Neuronal stem cell (in vitro differentiated cells): ENCODE results near the gene NRCAM.

Experiments used
- DNase-seq: peaks from one replicate; pipeline ENCODE4 v3.0.0-alpha.2; 2013; ENCODE audit warnings: low spot score
- H2AFZ ChIP-seq: one replicate; pipeline ENCODE4 v1.6.1; 2013; ENCODE audit warnings: mild to moderate bottlenecking, low read length, inconsistent platforms
- H2AK5ac ChIP-seq: 2 replicates; pipeline ENCODE4 v1.6.1; 2013; ENCODE audit warnings: low read depth, mild to moderate bottlenecking, inconsistent platforms, low read length, moderate library complexity, mixed read lengths
- H2BK120ac ChIP-seq: 2 replicates; pipeline ENCODE4 v1.6.1; 2013; ENCODE audit warnings: low read depth, mild to moderate bottlenecking, inconsistent platforms, low read length, moderate library complexity, mixed read lengths
- H2BK12ac ChIP-seq: one replicate; pipeline ENCODE4 v1.6.1; 2013; ENCODE audit warnings: low read length, inconsistent platforms
- H2BK15ac ChIP-seq: 2 replicates; pipeline ENCODE4 v1.6.1; 2013; ENCODE audit warnings: mild to moderate bottlenecking, low read length, inconsistent platforms, mixed read lengths
- H2BK5ac ChIP-seq: one replicate; pipeline ENCODE4 v1.6.1; 2013; ENCODE audit warnings: inconsistent platforms, mild to moderate bottlenecking, low read length, moderate library complexity
- H3K14ac ChIP-seq: one replicate; pipeline ENCODE4 v1.6.1; 2013; ENCODE audit warnings: low read length, inconsistent platforms
- H3K18ac ChIP-seq: 2 replicates; pipeline ENCODE4 v1.6.1; 2013; ENCODE audit warnings: low read length, inconsistent platforms
- H3K23ac ChIP-seq: 2 replicates; pipeline ENCODE4 v1.6.1; 2013; ENCODE audit warnings: low read depth, mild to moderate bottlenecking, mixed read lengths, low read length, inconsistent platforms; ENCODE audit not compliant: poor library complexity
- H3K27ac ChIP-seq: replicated peaks from 3 replicates; pipeline ENCODE4 v1.5.1; 2013; ENCODE audit warnings: low read length, inconsistent platforms
- H3K27me3 ChIP-seq, 3 experiments: 2 replicates each; pipeline ENCODE4 v1.6.1; 2013; ENCODE audit warnings: low read length in 3 of 3, mild to moderate bottlenecking in 2 of 3, inconsistent platforms in 1 of 3, low read depth in 1 of 3, mixed read lengths in 1 of 3, moderate library complexity in 1 of 3; ENCODE audit not compliant: control insufficient read depth in 3 of 3, insufficient read depth in 3 of 3
- H3K36me3 ChIP-seq, 2 donors: replicated peaks in 1 of 2; 2 replicates each; pipeline ENCODE4 v1.6.1; 2013; ENCODE audit warnings: low read length in 2 of 2; ENCODE audit not compliant: control insufficient read depth in 2 of 2, insufficient read depth in 2 of 2
- H3K4ac ChIP-seq: 2 replicates; pipeline ENCODE4 v1.6.1; 2013; ENCODE audit warnings: inconsistent platforms, mild to moderate bottlenecking, low read length, moderate library complexity
- H3K4me1 ChIP-seq, 2 donors: 1 replicate in 1 of 2; 2 replicates in 1 of 2; pipeline ENCODE4 v1.6.1; 2013; ENCODE audit warnings: low read length in 2 of 2, low read depth in 1 of 2; ENCODE audit not compliant: control insufficient read depth in 2 of 2, insufficient read depth in 1 of 2
- H3K4me2 ChIP-seq: one replicate; pipeline ENCODE4 v1.6.1; 2013; ENCODE audit warnings: mild to moderate bottlenecking, low read length, inconsistent platforms; ENCODE audit not compliant: insufficient read depth, poor library complexity, severe bottlenecking
- H3K4me3 ChIP-seq, 2 donors: 2 replicates each; pipeline ENCODE4 v1.5.1; 2013; ENCODE audit warnings: low read length in 2 of 2, mild to moderate bottlenecking in 2 of 2, inconsistent platforms in 1 of 2, moderate library complexity in 1 of 2
- H3K79me1 ChIP-seq: one replicate; pipeline ENCODE4 v1.6.1; 2013; ENCODE audit warnings: low read depth, mild to moderate bottlenecking, inconsistent platforms, low read length, moderate library complexity
- H3K9ac ChIP-seq: one replicate; pipeline ENCODE4 v1.6.1; 2013; ENCODE audit warnings: mild to moderate bottlenecking, low read depth, low read length, inconsistent platforms; ENCODE audit not compliant: poor library complexity
- H3K9me3 ChIP-seq, 2 donors: replicated peaks in 1 of 2; 2 replicates each; pipeline versions ENCODE3 to v1.6.1; 2013; ENCODE audit warnings: low read length in 2 of 2, mild to moderate bottlenecking in 2 of 2, inconsistent platforms in 1 of 2, low read depth in 1 of 2, mixed read lengths in 1 of 2, moderate library complexity in 1 of 2; ENCODE audit not compliant: control insufficient read depth in 2 of 2, insufficient read depth in 1 of 2
- H4K8ac ChIP-seq: one replicate; pipeline ENCODE4 v1.6.1; 2013; ENCODE audit warnings: low read depth, mild to moderate bottlenecking, inconsistent platforms, low read length, moderate library complexity
- H4K91ac ChIP-seq: one replicate; pipeline ENCODE4 v1.6.1; 2013; ENCODE audit warnings: low read length, low read depth, mild to moderate bottlenecking, inconsistent platforms; ENCODE audit not compliant: poor library complexity
- WGBS, 2 donors: extraction: QIAGEN DNeasy Blood & Tissue Kit; methylation state at CpG; one replicate each; pipeline ENCODE4 v1.1.7; 2013; ENCODE audit warnings: missing lambda C conversion rate in 2 of 2, mixed read lengths in 1 of 2; ENCODE audit not compliant: insufficient read length in 2 of 2, insufficient replicate concordance in 1 of 2; ENCODE audit errors: extremely low coverage in 2 of 2; 5-methylcytosine and 5-hydroxymethylcytosine counted together

Gene NRCAM

DNA sequence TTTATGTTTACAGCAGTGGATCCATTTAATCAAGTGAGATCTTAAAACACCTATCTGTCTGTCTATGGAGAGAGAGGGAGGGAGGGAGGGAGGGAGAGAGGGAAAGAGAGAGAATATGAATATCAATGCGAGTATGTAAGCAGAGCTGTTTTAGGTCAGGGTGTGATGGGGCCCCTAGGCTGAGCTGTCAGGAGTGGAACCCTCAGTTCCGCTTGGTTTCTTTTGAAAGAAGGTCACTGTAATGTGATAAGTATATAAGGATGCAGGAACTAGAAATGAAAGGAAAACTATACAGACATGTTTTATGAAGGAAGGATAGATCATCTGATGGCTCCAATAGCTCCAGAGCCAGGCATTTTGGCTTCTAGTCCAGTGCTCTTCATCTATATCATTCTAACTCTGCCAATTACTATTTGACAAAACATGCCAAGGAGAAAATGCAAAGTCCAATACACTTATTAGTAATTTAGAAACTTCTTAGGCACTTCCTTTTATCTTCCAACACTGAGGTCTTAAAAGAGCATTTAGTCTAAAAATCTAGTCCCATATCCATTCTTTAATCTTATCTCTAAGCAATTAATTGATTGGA is 70.3 kb downstream of the NRCAM start:
- WGBS, 2 donors, result no CpG with 5 or more reads among the region's 2 CpGs
- Histone ChIP-seq H4K8ac (no peak overlapping the region), H2BK120ac (no peak overlapping the region), H3K9ac (no peak overlapping the region), H3K27ac (no peak overlapping the region), H3K23ac (no peak overlapping the region), H3K18ac (no peak overlapping the region), H3K36me3 (no peaks in the 10 kb centered on the region), H3K27me3 (no peaks in the 10 kb centered on the region), H2AFZ (no peak overlapping the region), H3K4me1 (peaks cover 0 to 2% of the 10 kb centered on the region in 2 donors), H4K91ac (no peak overlapping the region), H3K9me3 (no peaks in the 10 kb centered on the region), H3K4me2 (no peak overlapping the region), H3K4me3 (no peak overlapping the region), H3K14ac (no peak overlapping the region), H3K79me1 (no peaks in the 10 kb centered on the region), H3K4ac (no peak overlapping the region), H2BK12ac (no peak overlapping the region), H2AK5ac (no peak overlapping the region), H2BK5ac (no peak overlapping the region), H2BK15ac (no peak overlapping the region)
- no peak for DNase-seq

DNA sequence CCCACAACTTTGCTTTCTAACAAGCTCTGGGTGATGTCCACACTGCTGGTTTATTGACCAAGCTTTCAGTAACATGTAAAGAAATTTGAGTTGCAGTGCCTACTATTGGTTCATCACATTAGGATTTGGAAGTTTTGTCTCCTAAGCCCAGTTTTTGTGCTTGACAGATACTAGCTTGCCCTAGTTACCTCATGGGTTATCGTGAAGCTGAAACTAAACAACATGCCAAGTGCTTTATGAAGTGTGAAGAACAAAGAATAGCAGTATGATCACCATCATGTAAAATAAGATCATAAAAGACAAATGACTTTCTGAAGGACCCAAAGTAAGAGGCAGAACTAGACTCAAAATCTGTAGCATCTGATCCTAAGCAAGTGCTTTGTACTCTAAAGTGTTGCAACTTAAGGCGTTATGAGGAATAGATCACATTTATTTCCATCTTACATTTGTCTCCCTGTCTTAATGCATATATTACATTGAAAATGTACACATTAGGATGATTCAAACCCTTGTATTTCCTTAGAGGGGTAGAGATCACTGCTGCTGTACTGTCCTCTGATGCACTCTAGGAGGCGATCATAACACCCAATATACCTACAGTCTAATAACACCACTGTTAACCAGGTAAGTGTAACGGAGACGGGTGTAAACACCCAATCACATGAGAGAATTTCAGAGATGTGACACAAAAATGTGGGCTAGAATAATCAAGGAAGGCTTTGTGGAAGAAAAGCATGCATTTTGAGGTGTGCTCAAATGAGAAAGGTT is 71.3 kb downstream of the NRCAM start:
- no peak overlapping the region for H3K4me2 ChIP-seq
- no peak overlapping the region for H4K8ac ChIP-seq
- H2BK12ac ChIP-seq, result no peak overlapping the region
- WGBS, 2 donors, result no CpG with 5 or more reads among the region's 5 CpGs
- no peak overlapping the region for H3K14ac ChIP-seq
- H2AFZ ChIP-seq, result no peak overlapping the region
- no peak overlapping the region for H2BK120ac ChIP-seq
- H2AK5ac ChIP-seq, result no peak overlapping the region
- H3K27me3 ChIP-seq, result no peaks in the 10 kb centered on the region
- H3K36me3 ChIP-seq, result no peaks in the 10 kb centered on the region
- H3K4me1 ChIP-seq, result peaks cover 0 to 2% of the 10 kb centered on the region in 2 donors
- no peak overlapping the region for H3K23ac ChIP-seq
- no peak for DNase-seq
- no peaks in the 10 kb centered on the region for H3K79me1 ChIP-seq
- no peak overlapping the region for H4K91ac ChIP-seq
- H3K4ac ChIP-seq, result no peak overlapping the region
- no peak overlapping the region for H3K4me3 ChIP-seq
- H3K9me3 ChIP-seq, result no peaks in the 10 kb centered on the region
- H2BK15ac ChIP-seq, result no peak overlapping the region
- no peak overlapping the region for H2BK5ac ChIP-seq
- H3K18ac ChIP-seq, result no peak overlapping the region
- H3K27ac ChIP-seq, result no peak overlapping the region
- no peak overlapping the region for H3K9ac ChIP-seq

DNA sequence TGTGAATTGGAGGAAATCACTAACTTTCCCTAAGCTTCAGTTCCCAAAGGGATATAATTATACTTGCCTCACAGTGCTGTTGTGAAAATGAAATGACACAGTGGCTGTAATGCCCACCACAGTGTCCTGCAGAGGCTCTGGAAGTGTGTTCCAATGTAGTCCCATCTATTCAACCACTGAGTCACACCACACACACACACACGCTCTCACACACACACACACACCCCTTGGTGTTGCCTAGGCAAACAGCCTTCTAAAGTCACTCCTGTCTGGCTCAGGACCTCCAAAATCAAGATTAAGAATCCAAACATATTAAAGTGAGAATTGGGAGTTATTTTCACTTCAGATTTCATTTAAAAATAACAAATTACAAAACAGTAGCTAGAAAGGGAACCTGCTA is 73.3 kb downstream of the NRCAM start:
- H3K36me3 ChIP-seq, result no peaks in the 10 kb centered on the region
- H2BK15ac ChIP-seq, result no peak overlapping the region
- no CpG with 5 or more reads among the region's 1 CpG for WGBS, 2 donors
- H3K27ac ChIP-seq, result no peak overlapping the region
- no peak overlapping the region for H2BK120ac ChIP-seq
- no peak overlapping the region for H2BK12ac ChIP-seq
- H2AFZ ChIP-seq, result no peak overlapping the region
- no peaks in the 10 kb centered on the region for H3K27me3 ChIP-seq
- H3K4me1 ChIP-seq, result peaks cover 0 to 2% of the 10 kb centered on the region in 2 donors
- no peaks in the 10 kb centered on the region for H3K9me3 ChIP-seq
- no peak overlapping the region for H3K4ac ChIP-seq
- H3K14ac ChIP-seq, result no peak overlapping the region
- H4K91ac ChIP-seq, result no peak overlapping the region
- DNase-seq, result no peak
- H3K4me3 ChIP-seq, result no peak overlapping the region
- H3K23ac ChIP-seq, result no peak overlapping the region
- no peak overlapping the region for H4K8ac ChIP-seq
- H2AK5ac ChIP-seq, result no peak overlapping the region
- H3K18ac ChIP-seq, result no peak overlapping the region
- no peak overlapping the region for H3K9ac ChIP-seq
- no peak overlapping the region for H2BK5ac ChIP-seq
- no peaks in the 10 kb centered on the region for H3K79me1 ChIP-seq
- H3K4me2 ChIP-seq, result no peak overlapping the region

DNA sequence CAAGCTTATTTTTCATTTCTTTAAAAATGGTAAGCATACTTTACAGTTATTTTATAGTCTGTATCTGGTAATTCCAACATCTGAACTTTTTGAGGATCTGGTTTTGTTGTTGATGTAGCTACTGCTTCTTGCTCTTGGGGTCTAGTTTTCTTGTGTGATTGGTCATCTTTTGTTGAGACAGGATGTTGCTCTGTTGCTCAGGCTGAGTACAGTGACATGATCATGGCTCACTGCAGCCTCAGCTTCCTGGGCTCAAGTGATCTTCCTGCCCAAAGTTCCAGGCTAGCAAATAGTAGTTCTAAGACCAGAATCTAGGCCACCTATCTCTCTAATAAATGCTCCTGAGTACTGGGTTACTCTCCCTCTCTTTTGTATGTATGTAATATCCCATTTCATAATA is 75.7 kb downstream of the NRCAM start:
- Histone ChIP-seq H2BK15ac (no peak overlapping the region), H2BK5ac (no peak overlapping the region), H3K4me2 (no peak overlapping the region), H3K18ac (no peak overlapping the region), H3K14ac (no peak overlapping the region), H3K23ac (no peak overlapping the region), H2AK5ac (no peak overlapping the region), H3K27ac (no peak overlapping the region), H4K91ac (no peak overlapping the region), H3K9me3 (no peaks in the 10 kb centered on the region), H3K9ac (no peak overlapping the region), H2BK12ac (no peak overlapping the region), H3K36me3 (no peaks in the 10 kb centered on the region), H3K79me1 (no peaks in the 10 kb centered on the region), H3K4me1 (peaks cover 0 to 2% of the 10 kb centered on the region in 2 donors), H4K8ac (no peak overlapping the region), H3K4ac (no peak overlapping the region), H3K27me3 (no peaks in the 10 kb centered on the region), H2AFZ (no peak overlapping the region), H3K4me3 (no peak overlapping the region), H2BK120ac (no peak overlapping the region)
- DNase-seq, result no peak
